GM18873 (cell line): Measurements from ENCODE around the gene NOX5.

Experiments used
- ATAC-seq: cut with Tn5 transposase; IDR thresholded peaks from one replicate; pipeline ENCODE4 v1.9.1; 2021; ENCODE audit warnings: mild to moderate bottlenecking, moderate library complexity, moderate number of reproducible peaks; ENCODE audit not compliant: unreplicated experiment, low FRiP score

The NOX5 gene

GRCh38 chr15:69075440-69075839 lies 60.9 kb downstream of the NOX5 start:
- ATAC-seq, result no peak

- no peak for ATAC-seq
Observed at GRCh38 chr15:69076756-69077155, 62.3 kb downstream of the NOX5 start.

GRCh38 chr15:69078638-69079037 lies 64.1 kb downstream of the NOX5 start:
- ATAC-seq, result no peak

DNA sequence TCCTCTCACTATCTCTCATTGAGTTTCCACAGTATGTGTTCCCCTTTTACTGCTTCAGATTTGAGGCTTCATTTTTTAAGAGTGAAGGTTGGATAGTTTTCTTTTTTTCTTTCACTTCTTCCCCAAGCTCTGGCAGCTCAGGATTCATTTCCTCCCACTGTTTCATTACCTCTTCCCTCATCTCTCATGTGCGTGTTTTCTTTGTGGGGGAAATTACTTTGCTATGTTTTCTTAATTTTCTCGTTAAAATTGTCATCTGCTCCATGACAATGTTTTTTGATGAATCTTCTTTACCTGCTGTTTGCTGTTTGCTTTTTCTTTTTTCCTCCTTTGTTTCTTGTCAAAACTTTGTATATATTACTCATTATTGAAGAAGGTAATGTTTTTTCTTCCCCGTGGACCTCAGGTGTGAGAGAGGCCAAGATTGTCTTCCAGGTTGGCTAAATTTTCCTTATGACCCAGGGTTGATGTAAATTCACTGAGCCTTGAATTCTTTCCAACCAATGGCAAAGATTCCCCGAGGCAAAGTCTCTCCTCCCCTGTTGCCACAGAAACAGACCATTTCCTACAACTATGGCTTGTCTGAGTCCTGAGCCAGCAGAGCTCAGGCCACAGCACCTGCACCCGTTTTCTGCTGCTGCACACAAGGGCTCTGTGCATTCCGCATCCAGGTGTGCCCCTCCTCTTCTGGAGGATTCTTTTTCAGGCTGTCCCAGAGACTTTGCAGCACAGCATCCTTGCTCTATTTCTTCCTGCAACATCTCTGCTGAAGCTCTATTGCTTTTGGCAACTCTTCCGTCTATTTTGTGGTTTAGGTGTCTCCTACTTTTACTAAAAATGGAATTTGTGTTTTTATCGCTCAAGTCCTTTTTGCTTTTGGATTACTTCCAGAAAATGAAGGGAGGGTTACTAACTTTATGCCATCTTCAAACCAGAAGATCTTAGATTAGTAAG lies 66.1 kb downstream of the NOX5 start:
- no peak for ATAC-seq

DNA sequence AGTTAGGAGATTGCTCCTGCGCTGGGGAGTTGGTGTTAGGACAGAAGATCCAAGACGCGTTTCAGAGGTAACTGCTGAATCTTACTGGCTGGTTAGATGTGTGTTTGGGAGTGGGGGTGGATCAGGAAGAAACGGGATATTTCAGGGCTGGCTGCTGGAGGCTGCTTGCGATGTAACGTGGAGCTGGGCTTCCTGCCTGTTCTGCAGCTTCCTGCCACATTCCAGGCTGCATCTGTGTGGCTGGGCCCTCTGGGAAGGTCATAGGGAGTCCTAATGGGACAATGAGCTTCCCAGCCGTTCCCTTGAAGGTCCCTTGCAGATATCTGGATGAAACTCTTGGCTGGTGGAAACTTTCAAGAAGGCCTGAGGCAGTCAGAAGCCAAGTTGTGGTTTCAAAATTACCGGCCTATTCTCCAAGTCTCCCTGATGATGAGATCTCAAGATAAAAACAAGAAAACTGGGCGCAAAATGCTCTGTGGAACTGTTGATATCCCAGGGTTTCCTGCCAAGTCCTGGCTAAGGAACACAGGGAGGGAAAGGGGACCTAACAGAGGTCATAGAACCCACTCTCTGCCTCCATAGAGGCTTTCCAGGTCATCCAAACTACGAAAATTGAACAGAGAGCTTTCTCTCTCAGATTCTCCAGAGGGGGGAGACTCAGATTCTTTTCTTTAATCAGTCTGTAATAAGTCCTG lies 67.0 kb downstream of the NOX5 start:
- no peak for ATAC-seq

DNA sequence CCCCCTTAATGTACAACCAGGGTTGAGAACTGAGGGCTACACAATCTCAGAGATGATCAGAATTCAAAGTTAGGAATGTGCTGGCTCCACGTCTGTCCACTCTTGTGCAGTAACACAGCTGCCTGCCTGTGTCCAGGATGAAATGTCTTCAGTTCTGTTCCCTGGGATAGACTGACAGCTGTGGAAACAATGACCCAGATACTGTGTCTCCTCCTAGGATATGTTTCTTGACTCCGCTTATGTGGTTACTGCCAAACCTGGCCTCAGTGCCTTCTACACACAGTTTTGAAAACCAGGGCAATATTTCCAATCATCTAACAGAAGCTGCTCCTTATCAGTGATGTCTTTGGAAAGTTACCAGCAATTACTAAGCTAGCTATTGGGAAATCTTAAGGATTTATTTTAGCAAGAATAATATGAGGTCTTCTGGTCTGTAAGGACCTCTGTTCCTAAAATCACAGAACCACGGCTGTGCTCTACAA lies 67.6 kb downstream of the NOX5 start:
- no peak for ATAC-seq

GRCh38 chr15:69082554-69082953 lies 68.1 kb downstream of the NOX5 start:
- ATAC-seq, result no peak

- ATAC-seq, result no peak
Observed at GRCh38 chr15:69084404-69085030, 70.0 kb downstream of the NOX5 start.

DNA sequence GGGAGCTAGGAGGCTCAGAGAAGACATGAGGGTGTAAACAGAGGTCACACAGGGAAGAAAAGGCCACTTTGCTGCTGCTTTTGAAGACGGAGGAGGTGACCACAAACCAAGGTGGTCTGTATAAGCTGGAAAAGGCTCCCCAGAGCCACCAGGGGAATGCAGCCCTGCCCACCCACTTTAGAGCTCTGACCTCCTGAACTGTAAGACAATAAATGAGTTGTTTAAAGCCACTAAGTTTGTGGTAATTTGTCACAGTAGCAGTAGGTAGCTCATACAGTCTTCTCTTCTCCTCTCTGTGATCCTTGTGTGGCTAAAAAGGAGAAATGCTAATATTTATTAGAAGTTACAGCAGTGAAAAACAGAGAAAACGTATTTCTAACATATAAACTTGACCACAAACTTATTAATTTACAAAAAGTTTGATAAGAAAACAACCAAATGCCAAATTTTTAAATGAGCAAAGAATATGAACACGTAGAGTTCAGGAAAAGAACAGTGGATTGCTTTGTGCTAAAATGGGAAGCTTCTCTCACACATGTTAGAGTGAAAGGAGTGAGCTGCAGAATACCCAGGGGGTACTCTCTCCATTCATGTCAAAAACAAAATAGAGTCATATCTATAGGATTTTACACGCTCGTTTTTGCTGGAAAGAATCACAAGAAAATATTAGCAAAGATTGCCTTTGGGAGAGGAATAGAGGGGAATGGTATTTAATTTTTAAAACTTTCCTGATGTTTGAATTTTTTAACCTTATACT lies 71.0 kb downstream of the NOX5 start:
- ATAC-seq, result no peak

DNA sequence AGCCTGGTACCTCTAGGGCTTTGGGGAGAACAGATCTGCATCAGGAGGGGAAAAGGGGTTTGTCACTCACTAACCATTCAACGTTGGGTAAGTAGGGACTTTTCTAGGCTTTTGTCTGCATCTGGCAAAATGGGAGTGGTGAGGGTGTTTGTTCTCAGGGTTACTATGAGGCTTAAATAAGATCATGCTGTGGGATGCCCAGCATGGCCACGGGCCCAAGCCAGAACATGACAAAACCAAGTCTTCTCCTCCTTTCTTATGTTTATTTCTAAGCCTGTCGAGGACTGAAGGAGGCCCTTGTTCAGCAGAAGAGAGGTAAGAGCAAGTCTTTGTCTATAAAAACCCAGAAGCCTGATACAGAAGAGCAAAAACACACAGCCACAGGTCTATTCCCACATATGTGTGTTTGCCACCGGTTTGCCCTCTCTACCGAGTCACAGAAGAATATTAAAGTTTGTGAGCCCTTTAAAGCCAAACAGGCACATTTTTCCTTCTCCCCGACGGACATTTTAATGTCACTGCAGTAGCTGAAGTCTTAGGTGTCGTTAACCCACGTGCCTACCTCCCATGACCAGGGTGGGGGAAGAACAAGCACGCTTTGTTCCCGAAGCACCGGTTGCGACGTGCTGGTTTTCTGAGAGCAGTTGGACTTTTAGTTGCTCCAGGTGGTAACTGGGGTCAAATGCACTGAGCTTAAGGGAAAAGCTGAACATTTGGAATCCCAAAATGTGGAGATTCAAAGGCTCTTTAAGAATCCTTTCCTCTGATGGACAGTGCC lies 72.1 kb downstream of the NOX5 start:
- ATAC-seq, result no peak

GRCh38 chr15:69087366-69087976 lies 73.0 kb downstream of the NOX5 start:
- no peak for ATAC-seq

DNA sequence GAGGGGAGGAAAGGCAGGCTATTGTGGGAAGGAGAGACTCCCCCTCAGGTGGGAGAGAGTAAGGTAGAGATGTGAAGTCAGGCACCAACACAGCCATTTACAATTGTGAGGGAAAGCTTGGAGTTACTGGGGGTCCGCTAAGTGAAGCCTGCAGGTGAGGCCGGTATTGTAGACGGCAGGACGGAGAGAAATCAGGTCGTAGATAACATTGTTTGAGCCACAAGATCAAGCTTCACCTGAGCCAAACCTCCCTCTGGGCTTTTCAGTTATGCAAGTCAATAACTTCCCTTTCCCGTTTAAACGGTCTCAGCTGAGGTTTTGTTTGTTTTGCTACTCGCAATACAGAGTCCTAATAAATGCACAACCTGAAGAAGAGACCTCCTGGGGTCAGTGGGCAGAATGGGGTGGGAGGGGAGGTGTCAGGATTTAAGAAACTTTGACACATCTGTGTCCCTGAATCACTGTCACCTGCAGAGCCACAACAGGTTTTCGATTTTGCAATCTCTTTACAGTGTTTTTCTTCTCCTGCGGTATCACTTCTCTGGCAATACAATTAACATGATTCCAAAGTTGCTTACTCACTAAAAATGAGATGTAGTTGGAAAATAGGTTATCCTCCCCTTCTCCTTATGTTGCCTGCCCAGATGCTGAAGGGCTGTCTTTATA lies 73.9 kb downstream of the NOX5 start:
- no peak for ATAC-seq

- ATAC-seq, result no peak
Observed at GRCh38 chr15:69089258-69089657, 74.8 kb downstream of the NOX5 start.

GRCh38 chr15:69090197-69090948 lies 75.9 kb downstream of the NOX5 start:
- no peak for ATAC-seq

DNA sequence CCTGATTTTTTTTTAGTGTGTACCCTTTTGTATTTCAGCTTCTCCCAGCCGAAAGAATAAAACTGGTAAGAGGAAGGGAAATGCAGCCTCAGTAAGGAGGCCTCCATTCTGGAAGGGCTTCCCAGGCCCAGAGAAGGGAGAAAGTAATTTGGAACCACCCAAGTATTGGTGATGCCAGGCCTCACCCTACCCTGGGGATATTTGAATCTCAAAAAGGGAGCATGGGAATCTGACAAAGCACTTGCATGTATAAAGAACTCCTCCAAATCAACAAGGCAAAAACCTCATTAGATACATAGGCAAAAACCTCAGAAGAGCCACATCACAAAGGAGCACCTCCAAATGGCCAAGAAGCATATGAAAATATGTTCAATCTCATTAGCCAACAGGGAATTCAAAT lies 77.2 kb downstream of the NOX5 start:
- ATAC-seq, result no peak

DNA sequence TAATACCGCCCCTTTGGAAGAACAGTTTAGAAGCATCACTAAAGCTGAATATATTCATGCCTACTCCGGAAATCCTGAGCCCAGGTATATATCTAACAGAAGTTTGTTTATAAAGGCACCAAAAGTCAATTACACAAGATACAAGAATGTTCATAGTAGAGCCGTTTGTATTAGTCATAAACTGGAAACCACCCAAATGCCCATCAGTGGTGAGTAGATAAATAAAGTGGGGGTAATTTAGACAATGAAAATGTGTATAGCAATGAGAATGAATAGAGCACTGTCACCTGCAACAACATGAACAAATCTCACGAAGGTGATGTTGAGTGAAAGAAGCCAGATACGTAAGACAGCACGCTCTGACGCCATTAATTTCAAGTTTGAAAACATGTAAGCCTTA lies 77.7 kb downstream of the NOX5 start:
- ATAC-seq, result no peak

DNA sequence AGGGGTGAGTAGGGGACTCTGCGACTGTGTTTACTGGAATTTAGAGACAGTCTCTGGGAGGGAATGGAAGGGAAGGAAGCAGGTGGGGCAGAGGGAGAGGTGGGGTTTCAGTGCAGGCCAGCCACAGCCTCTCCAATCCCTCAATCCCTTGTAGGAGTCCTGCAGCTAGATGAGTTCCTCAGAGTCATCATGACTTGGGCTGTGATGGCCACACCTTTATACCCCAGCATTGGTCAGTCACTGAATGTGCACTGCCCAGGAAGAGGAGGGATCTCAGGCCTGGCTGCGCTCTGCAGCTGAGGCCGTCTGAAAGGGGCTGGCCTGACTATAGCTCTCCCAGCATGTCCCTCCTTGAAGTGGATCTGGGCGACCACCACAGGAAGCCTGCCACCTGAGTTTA lies 78.6 kb downstream of the NOX5 start:
- no peak for ATAC-seq

- no peak for ATAC-seq
Observed at GRCh38 chr15:69093614-69094013, 79.1 kb downstream of the NOX5 start.
